GM21526 (cell line): ENCODE data around the gene PAX5.

Source experiments
- ATAC-seq: cut with Tn5 transposase; IDR thresholded peaks from one replicate; pipeline ENCODE4 v1.9.1; 2021; ENCODE audit warnings: moderate library complexity; ENCODE audit not compliant: unreplicated experiment, low FRiP score

Gene PAX5

GRCh38 chr9:36866840-36867239 lies 167.2 kb downstream of the PAX5 start:
- ATAC-seq: no peak

- ATAC-seq: no peak
These were observed 168.1 kb downstream of the PAX5 start for GRCh38 chr9:36865731-36866635.

- no peak for ATAC-seq
These were observed 169.3 kb downstream of the PAX5 start for GRCh38 chr9:36864491-36865410.

GRCh38 chr9:36862206-36863145 lies 171.6 kb downstream of the PAX5 start:
- ATAC-seq: no peak

DNA sequence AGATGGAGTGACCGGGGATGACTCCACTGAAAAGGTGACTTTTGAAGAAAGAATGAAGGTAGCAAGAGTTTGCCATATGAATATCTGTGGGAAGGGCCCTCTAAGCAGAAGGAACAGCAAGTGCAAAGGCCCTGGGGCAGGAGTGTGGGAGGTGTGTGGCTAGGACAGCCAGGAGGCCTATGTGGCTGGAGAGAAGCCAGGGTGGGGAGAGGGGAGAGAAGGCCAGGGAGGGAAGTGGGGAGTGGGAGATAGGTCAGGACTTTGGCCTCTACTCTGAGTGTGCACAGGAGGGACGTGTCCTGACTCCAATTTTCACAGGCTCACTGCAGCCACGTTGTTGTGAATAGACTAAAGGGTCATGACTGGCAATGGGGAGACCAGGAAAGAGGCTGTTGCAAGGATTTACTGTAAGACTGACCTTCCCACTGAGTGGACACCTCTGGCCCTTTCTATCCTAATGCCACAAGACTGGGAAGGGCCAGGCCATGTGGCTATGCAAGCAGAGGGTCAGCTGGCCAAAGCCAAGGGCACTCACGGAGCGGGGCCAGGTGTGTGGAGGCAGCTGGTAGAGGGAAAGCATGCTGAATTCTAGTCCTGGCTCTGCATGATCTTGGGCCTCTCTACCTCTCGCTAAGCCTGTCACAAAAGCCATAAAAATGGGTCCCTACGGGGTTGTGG lies 172.4 kb downstream of the PAX5 start:
- ATAC-seq: no peak

DNA sequence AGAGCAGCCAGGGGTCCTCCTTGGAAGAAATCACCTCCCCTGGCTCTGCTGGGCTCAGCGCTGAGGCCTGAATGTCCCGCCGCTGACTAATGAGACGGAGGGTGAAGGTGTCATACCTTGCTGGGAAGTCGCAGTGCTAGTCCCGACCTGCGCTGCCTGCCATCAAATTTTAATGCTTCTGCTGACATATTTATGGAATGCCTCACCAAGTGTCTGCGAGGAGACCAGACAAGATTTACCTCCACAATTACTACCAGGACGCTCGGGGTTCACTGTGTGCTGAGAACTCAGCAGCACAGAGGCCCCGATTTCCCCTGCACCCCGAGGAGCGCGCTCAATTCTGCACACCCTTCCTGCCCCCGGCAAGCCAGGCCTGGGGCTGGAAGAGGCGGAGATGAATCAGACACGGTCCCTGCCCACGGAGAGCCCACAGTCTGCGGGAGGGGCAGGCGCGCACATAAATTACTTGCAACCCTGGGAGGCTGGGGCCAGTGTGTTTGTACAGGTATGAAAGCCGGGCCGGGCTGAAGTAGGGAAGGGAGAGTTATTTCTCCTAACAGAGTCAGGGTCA lies 175.2 kb downstream of the PAX5 start:
- ATAC-seq: no peak

DNA sequence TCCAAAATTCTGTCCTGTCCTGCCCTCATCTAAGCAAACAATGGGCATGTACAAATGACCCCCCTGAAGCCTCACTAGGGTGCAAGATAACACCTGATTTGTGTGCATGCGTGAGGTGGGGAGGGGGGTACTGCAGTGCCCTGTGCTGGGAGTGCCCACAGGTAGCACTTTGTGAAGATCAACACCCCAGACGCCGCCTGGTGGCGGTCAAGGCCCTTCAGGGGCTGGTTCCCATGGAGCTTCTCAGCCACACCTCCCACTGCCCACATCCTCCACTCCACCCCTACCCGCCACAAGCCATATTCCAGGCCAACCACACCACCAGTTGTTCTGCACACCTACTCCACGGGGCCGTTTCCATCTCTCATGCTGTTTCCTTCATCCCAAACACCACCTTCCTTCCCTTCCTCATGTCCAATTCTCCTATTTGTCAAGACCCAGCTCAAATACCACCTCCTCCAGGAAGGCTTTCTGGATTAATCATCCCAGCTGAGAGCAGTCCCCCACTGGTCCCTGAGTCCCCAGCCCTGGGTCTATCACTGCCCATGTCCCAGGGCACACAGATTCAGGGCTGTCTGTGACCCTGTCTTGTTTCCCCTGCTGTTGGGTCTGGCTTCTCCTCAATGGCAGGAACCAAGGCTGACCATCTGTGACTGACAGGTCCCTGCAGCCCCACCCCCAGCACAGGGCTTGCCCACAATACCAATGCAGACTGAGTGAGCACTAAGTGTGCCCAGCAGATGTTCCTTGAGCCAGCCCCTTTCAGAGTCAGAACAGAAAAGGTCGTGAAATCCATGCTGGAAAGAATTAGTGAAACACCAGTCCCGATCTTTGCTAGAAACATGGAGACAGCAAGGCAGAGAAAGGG lies 178.4 kb downstream of the PAX5 start:
- no peak for ATAC-seq

GRCh38 chr9:36854751-36855150 lies 179.3 kb downstream of the PAX5 start:
- ATAC-seq: no peak

DNA sequence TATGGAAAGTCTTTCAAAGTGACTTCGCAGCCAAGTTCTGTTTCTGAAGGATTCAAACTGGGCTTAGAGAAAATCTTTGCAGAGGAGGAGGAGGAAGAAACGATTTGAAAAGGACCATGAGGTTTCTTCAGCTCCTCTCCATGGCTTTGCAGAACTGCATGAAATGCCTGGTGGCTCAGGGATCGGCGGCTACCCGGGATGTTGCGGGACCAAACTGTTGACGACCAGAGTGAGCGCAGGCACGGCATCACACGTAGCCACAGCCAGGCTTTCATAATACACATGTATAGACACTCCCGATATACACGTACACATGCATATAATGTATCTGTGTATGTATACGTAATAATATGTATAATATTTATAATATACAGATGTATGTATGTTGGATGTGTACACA lies 180.0 kb downstream of the PAX5 start:
- ATAC-seq: no peak

- ATAC-seq: no peak
These were observed 180.8 kb downstream of the PAX5 start for GRCh38 chr9:36853233-36853632.

DNA sequence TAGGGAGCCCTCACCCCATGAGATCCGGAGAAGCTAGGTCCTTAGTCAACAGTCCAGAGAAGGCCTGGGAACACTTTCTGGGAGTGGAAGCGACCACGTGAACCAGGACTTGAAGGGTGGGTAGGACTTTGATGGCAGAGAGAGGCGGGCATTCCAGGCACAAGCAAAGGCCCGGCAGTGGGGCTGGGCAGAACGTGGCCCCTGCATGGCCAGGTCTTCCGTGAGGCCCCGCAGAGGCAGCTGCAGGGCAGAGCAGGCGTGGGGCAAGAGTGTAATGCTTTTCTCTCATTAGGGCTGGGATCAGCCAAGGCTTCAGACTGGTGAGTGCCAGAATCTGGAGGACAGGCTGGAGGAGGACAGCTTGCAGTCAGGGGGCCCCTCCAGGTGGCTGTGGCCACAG lies 184.1 kb downstream of the PAX5 start:
- no peak for ATAC-seq

GRCh38 chr9:36848946-36849345 lies 185.1 kb downstream of the PAX5 start:
- no peak for ATAC-seq

GRCh38 chr9:36847781-36848673 lies 186.0 kb downstream of the PAX5 start:
- ATAC-seq: no peak

- no peak for ATAC-seq
These were observed 187.4 kb downstream of the PAX5 start for GRCh38 chr9:36846621-36847020.

DNA sequence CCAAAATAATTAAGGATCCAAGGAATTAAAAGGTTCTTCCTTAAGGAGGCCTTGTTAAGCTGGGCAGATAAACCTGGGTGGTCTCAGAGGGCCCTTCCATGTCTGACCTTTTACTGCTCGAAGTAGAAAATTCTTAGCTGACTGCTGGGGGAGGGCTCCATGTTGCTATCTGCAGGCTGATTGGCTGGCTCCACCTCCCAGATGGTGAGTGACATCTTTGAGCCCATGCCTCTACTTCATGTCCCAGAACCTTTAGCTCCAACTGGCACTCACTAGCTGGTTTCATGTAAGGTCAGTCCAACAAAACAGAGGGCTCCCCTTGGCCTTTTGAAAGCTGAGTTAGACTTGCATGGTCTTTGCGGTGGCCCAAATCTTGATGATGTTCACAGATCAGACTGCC lies 188.2 kb downstream of the PAX5 start:
- no peak for ATAC-seq

GRCh38 chr9:36844961-36845360 lies 189.1 kb downstream of the PAX5 start:
- no peak for ATAC-seq

DNA sequence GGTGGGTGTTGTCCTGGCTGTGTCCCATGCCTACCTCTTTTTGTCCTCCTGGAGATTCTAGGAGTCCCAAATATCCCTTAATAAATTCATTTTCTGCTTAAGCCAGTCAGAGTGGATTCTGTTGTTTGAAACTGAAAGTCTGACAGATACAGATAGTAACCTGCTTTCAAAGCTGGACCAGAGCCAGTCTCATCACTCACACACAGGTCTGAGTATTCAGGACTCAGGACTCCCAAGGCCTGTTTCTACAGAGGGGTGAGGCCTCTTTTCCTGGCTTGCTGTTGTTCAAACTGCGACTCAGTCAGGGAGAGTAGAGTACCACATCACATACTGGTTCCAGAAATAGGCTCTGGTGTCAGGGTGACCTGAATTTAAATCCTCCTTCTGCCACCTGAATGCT lies 190.1 kb downstream of the PAX5 start:
- no peak for ATAC-seq
